Caco-2 (cell line): ENCODE data around the gene IDH3G. TPM values are rescaled to one million over a fixed set of nuclear protein-coding genes. Genes with fewer than 3 reads are reported as not detected.

Experiments used
- BruUV-seq: library from RNA; stranded (reverse); fragments of 400-500 nt; replicated peaks from 2 replicates; lab custom pipeline; 2021; lab: Mats Ljungman, UMichigan
- CTCF ChIA-PET: fragments of 300-600 bp; sonication (Branson Sonifier 250); formaldehyde crosslinking; loops from one replicate; lab custom pipeline; 2022; ENCODE audit warnings: antibody characterized with exemption; lab: Charles Lee
- POLR2A ChIA-PET: fragments of 300-600 bp; sonication (Branson Sonifier 250); formaldehyde crosslinking; loops from one replicate; lab custom pipeline; 2022; ENCODE audit warnings: antibody characterized with exemption; lab: Charles Lee
- DNase-seq, 2 experiments: peaks; one replicate each; pipeline versions ENCODE4 v3.0.0 to v3.0.0-alpha.2; 2020 to 2022
- H3K27me3 ChIP-seq: replicated peaks from 2 replicates; pipeline ENCODE4 v1.6.0; 2011; ENCODE audit warnings: low read length; ENCODE audit not compliant: control insufficient read depth, insufficient read depth
- H3K36me3 ChIP-seq: 2 replicates; pipeline ENCODE4 v1.5.1; 2011; ENCODE audit warnings: low read length; ENCODE audit not compliant: control insufficient read depth, insufficient read depth
- H3K4me1 ChIP-seq: fragments of 250-450 bp; sonication (Bioruptor Pico); 2 replicates; pipeline ENCODE4 v1.5.1; 2020; ENCODE audit warnings: mild to moderate bottlenecking
- H3K4me3 ChIP-seq: 2 replicates; pipeline ENCODE4 v1.5.1; 2011; ENCODE audit warnings: low read depth, mild to moderate bottlenecking, control low read depth, low read length
- H3K9me3 ChIP-seq: fragments of 250-450 bp; sonication (Bioruptor Pico); 2 replicates; pipeline ENCODE4 v1.5.1; 2020; ENCODE audit warnings: mild to moderate bottlenecking, moderate library complexity
- H3K27ac Mint-ChIP-seq: one replicate; pipeline ENCODE4 v1.8.0; 2022; ENCODE audit warnings: mixed read lengths; ENCODE audit not compliant: unreplicated experiment
- H3K27me3 Mint-ChIP-seq: one replicate; pipeline ENCODE4 v1.8.0; 2022; ENCODE audit warnings: mixed read lengths; ENCODE audit not compliant: insufficient read depth, unreplicated experiment
- H3K36me3 Mint-ChIP-seq: one replicate; pipeline ENCODE4 v1.8.0; 2022; ENCODE audit warnings: mild to moderate bottlenecking, mixed read lengths; ENCODE audit not compliant: insufficient read depth, unreplicated experiment
- H3K4me1 Mint-ChIP-seq: one replicate; pipeline ENCODE4 v1.8.0; 2022; ENCODE audit warnings: low read depth, mixed read lengths; ENCODE audit not compliant: unreplicated experiment
- H3K4me3 Mint-ChIP-seq: one replicate; pipeline ENCODE4 v1.8.0; 2022; ENCODE audit warnings: mild to moderate bottlenecking, moderate library complexity, mixed read lengths; ENCODE audit not compliant: unreplicated experiment
- H3K9me3 Mint-ChIP-seq: one replicate; pipeline ENCODE4 v1.8.0; 2022; ENCODE audit warnings: mixed read lengths; ENCODE audit not compliant: unreplicated experiment
- intact Hi-C: fragments of 100-400 bp; cut with micrococcal nuclease; formaldehyde crosslinking; loops from one replicate; pipeline ENCODE4 v1.10.0; 2022; ENCODE audit not compliant: unreplicated experiment
- total RNA-seq: library from RNA; stranded (reverse); gene quantifications from 2 replicates; pipeline ENCODE4 v1.2.3, GENCODE V29; 2022
- TF ChIP-seq, protein P1 (sequence below), 2 experiments: fragments of 200-600 bp in 1 of 2; IDR thresholded peaks; 1 replicate in 1 of 2; 2 replicates in 1 of 2; pipeline versions ENCODE4 v1.5.1 to v1.8.0; 2011 to 2022; ENCODE audit warnings: antibody characterized with exemption in 1 of 2, control low read depth in 1 of 2, inconsistent platforms in 1 of 2, low read depth in 1 of 2, low read length in 1 of 2, mild to moderate bottlenecking in 1 of 2, moderate library complexity in 1 of 2; ENCODE audit not compliant: insufficient read depth in 1 of 2, severe bottlenecking in 1 of 2, unreplicated experiment in 1 of 2

The IDH3G gene
- total RNA-seq, 1 experiment from 2014 or later = 53.3 TPM

DNA sequence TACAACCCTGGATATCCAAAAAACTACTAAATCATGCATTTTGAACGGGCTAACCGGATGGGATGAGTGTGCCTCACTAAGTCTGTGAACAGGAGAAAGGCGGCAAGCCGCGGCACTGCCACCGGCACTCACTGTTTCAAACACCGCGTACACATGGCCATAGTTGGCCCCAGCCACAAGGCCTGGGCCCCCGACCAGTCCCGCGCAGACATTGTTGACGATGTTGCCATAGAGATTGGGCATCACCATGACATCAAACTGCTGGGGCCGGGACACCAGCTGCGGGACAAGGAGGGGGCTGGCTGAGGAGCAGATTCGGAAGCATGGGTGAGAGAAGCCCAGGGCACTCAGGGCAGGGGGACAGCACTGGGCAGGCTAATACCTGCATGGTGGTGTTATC lies 7.5 kb downstream of the IDH3G start:
- ChIA-PET CTCF (no interaction called here), POLR2A (no interaction called here)
- Histone ChIP-seq H3K4me1 (no peaks in the 10 kb centered on the region), H3K9me3 (no peaks in the 10 kb centered on the region), H3K27me3 (no peaks in the 10 kb centered on the region), H3K4me3 (no peak overlapping the region), H3K36me3 (no peaks in the 10 kb centered on the region)
- H3K36me3 Mint-ChIP-seq = no peaks in the 10 kb centered on the region
- H3K4me3 Mint-ChIP-seq = no peak overlapping the region
- H3K27ac Mint-ChIP-seq = no peak overlapping the region
- BruUV-seq = no TSS peak
- TF ChIP-seq, protein P1, sequence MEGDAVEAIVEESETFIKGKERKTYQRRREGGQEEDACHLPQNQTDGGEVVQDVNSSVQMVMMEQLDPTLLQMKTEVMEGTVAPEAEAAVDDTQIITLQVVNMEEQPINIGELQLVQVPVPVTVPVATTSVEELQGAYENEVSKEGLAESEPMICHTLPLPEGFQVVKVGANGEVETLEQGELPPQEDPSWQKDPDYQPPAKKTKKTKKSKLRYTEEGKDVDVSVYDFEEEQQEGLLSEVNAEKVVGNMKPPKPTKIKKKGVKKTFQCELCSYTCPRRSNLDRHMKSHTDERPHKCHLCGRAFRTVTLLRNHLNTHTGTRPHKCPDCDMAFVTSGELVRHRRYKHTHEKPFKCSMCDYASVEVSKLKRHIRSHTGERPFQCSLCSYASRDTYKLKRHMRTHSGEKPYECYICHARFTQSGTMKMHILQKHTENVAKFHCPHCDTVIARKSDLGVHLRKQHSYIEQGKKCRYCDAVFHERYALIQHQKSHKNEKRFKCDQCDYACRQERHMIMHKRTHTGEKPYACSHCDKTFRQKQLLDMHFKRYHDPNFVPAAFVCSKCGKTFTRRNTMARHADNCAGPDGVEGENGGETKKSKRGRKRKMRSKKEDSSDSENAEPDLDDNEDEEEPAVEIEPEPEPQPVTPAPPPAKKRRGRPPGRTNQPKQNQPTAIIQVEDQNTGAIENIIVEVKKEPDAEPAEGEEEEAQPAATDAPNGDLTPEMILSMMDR (IDR thresholded peaks at IDR 0.05; ENCODE audit: insufficient read depth in 1 of 2, low read depth in 1 of 2, low read length in 1 of 2, severe bottlenecking in 1 of 2, unreplicated experiment in 1 of 2) = no peak
- no peaks in the 10 kb centered on the region for H3K9me3 Mint-ChIP-seq
- DNase-seq = no peak
- H3K4me1 Mint-ChIP-seq = no peaks in the 10 kb centered on the region
- H3K27me3 Mint-ChIP-seq = no peaks in the 10 kb centered on the region
- intact Hi-C loops = no loop called here

DNA sequence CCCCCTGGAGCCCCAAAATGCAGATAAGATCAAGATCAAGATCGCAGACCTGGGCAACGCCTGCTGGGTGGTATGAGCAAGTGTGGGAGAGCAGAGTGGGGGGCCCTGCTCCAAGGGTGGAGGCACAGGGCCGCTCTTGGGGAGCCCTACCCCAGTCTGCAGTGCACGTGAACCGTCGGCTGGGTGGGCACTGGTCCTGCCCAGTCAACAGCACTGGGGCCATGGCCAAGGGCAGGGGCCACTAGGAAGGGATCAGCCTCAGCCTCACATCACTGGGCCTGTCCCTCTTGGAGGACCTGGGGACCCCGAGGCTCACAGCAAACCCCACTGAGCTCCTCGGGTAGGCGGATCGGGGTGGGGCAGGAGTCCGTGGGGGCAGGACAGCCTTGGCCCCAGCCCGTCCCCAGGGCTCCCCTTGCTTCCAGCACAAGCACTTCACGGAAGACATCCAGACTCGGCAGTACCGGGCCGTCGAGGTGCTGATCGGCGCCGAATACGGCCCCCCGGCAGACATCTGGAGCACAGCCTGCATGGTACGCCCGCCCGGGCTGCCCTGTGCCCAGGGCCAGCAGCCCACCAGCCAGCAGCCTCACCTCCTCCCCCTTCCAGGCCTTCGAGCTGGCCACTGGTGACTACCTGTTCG lies 9.7 kb downstream of the IDH3G start:
- TF ChIP-seq, protein P1 (IDR thresholded peaks at IDR 0.05; ENCODE audit: insufficient read depth in 1 of 2, low read depth in 1 of 2, low read length in 1 of 2, severe bottlenecking in 1 of 2, unreplicated experiment in 1 of 2) = no peak
- Mint-ChIP-seq H3K4me3 (no peak overlapping the region), H3K9me3 (no peaks in the 10 kb centered on the region), H3K27me3 (no peaks in the 10 kb centered on the region), H3K27ac (no peak overlapping the region), H3K4me1 (no peaks in the 10 kb centered on the region), H3K36me3 (peaks cover 6% of the 10 kb centered on the region)
- ChIA-PET CTCF (no interaction called here), POLR2A (no interaction called here)
- intact Hi-C loops = no loop called here
- Histone ChIP-seq H3K9me3 (no peaks in the 10 kb centered on the region), H3K4me3 (no peak overlapping the region), H3K4me1 (no peaks in the 10 kb centered on the region), H3K27me3 (no peaks in the 10 kb centered on the region), H3K36me3 (no peaks in the 10 kb centered on the region)
- no peak for DNase-seq
- BruUV-seq = no TSS peak

DNA sequence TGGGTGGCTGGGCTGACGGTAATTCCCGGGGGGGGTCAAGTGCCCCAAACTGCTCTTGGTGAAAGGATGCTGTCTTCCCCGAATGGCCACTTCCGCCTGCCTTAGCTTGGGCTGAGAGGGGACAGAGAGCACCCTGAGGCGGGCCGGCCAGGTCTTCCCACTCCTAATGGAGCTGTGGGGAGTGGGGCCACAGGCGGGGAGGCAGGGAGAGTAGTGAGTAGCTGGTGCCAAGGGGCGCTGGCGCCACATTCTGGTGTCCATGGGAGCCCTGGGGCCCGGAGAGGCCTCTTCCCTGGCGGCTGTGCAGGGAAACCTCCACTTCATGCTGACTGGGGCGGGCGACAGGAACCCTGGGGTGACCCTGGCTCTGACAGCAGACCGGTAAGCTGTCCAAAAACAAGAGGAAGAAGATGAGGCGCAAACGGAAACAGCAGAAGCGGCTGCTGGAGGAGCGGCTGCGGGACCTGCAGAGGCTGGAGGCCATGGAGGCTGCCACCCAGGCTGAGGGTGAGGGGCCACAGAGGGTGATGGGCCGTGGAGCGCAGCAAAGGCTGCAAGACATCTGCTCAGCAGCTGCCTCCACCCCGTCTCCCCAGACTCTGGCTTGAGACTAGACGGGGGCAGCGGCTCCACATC lies 10.7 kb downstream of the IDH3G start:
- Histone ChIP-seq H3K9me3 (no peaks in the 10 kb centered on the region), H3K4me3 (no peak overlapping the region), H3K27me3 (no peaks in the 10 kb centered on the region), H3K36me3 (no peaks in the 10 kb centered on the region), H3K4me1 (no peaks in the 10 kb centered on the region)
- Mint-ChIP-seq H3K4me3 (no peak overlapping the region), H3K27me3 (no peaks in the 10 kb centered on the region), H3K36me3 (peaks cover 6% of the 10 kb centered on the region), H3K9me3 (no peaks in the 10 kb centered on the region), H3K27ac (no peak overlapping the region), H3K4me1 (no peaks in the 10 kb centered on the region)
- no peak for DNase-seq
- intact Hi-C loops = no loop called here
- POLR2A ChIA-PET = no interaction called here
- no TSS peak for BruUV-seq
- CTCF ChIA-PET = no interaction called here
- TF ChIP-seq, protein P1 (IDR thresholded peaks at IDR 0.05; ENCODE audit: insufficient read depth in 1 of 2, low read depth in 1 of 2, low read length in 1 of 2, severe bottlenecking in 1 of 2, unreplicated experiment in 1 of 2) = no peak
